PC-3 (cell line): ENCODE data around the gene SLC12A3.

Source experiments
- EZH2 ChIP-seq: fragments of 300-600 bp; sonication (generic); IDR thresholded peaks from one replicate; pipeline ENCODE4 v1.6.1; 2017; ENCODE audit warnings: antibody characterized with exemption, mild to moderate bottlenecking, low read length; ENCODE audit not compliant: unreplicated experiment
- EZH2phosphoT487 ChIP-seq: fragments of 300-600 bp; sonication (generic); IDR thresholded peaks from 2 replicates; pipeline ENCODE4 v1.6.1; 2018; ENCODE audit warnings: mild to moderate bottlenecking, antibody characterized with exemption, low read length, borderline replicate concordance
- TF ChIP-seq, protein P1 (sequence below): fragments of 300-600 bp; sonication (generic); conservative IDR thresholded peaks from 2 replicates; pipeline ENCODE4 v1.5.1; 2017; ENCODE audit warnings: antibody characterized with exemption, low read depth, mild to moderate bottlenecking, low read length

DNA sequence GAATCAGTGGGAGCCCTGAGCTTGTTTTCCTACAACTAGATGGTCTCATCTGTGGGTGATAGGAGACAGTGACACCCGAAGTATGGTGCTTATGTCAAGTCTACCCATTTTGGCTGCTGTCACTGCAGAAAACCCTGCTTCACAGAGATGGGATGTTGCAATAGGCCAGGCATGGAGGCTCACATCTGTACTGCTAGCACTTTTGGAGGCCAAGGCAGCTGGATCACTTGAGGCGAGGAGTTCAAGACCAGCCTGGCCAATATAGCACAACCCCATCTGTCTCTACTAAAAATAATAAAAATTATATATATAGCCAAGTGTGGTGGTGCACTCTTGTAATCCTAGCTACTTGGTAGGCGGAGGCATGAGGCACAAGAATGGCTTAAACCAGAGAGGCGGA, 64.6 kb downstream of the SLC12A3 start:
- TF ChIP-seq, protein P1, sequence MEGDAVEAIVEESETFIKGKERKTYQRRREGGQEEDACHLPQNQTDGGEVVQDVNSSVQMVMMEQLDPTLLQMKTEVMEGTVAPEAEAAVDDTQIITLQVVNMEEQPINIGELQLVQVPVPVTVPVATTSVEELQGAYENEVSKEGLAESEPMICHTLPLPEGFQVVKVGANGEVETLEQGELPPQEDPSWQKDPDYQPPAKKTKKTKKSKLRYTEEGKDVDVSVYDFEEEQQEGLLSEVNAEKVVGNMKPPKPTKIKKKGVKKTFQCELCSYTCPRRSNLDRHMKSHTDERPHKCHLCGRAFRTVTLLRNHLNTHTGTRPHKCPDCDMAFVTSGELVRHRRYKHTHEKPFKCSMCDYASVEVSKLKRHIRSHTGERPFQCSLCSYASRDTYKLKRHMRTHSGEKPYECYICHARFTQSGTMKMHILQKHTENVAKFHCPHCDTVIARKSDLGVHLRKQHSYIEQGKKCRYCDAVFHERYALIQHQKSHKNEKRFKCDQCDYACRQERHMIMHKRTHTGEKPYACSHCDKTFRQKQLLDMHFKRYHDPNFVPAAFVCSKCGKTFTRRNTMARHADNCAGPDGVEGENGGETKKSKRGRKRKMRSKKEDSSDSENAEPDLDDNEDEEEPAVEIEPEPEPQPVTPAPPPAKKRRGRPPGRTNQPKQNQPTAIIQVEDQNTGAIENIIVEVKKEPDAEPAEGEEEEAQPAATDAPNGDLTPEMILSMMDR: no peak
- TF ChIP-seq EZH2 (no peak), EZH2phosphoT487 (no peak)
